HG02759 (cell line): Measurements from ENCODE around the gene LGR4.
"Not testable (repeated sequence)": the region's sequence is repeated elsewhere in the genome, so short reads cannot be mapped to it uniquely, and the experiment has no call there.

Experiments used
- ATAC-seq: cut with Tn5 transposase; IDR thresholded peaks from one replicate; pipeline ENCODE4 v1.9.1; 2021; ENCODE audit warnings: mild to moderate bottlenecking, moderate library complexity; ENCODE audit not compliant: unreplicated experiment

Gene LGR4

DNA sequence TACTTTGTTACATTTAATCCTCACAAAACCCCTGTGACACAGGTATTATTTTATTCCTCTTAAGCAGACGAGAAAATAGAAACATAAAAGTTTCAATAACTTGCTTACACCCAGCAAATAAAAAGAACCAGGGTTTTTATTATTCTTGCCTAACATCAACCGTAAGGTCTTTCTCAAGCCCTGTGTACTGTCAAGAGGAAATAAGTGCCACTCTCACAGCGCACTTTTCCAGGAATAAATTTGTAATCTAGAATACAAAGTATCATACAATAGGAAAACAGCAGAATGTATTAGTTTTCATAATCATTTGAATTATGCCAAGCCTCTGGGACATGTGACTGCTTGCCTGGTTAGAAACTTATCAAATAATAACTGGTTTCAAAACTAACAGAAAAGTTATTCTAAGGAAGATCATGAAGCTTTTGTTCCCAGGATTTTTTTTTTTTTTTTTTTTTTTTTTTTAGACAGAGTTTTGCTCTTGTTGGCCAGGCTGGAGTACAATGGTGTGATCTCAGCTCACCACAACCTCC lies 117.0 kb downstream of the LGR4 start:
- ATAC-seq: no peak

DNA sequence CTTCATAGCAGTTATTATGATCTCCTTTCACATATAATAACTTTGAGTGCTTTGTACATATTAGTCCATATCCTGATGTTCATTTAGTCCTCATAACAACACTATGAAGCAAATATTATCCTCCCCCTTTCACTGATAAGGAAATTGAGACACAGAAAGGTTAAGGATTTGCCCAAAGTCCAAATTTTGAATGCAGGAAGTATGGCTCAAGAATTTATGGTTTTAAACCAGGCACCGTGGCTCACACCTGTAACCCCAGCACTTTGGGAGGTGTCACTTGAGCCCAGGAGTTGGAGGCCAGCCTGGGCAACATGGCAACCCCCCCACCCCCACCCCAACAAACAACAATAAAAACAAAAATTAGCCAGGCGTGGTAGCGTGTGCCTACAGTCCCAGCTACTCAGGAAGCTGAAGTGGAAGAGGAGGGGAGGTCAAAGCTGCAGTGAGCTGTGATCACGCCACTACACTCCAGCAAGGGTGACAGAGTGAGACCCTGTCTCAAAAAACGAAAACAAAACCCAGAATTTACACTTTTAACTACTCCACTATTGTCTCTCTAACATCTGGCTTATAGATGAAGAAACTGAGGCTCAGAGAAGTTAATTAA lies 118.1 kb downstream of the LGR4 start:
- ATAC-seq: no peak

DNA sequence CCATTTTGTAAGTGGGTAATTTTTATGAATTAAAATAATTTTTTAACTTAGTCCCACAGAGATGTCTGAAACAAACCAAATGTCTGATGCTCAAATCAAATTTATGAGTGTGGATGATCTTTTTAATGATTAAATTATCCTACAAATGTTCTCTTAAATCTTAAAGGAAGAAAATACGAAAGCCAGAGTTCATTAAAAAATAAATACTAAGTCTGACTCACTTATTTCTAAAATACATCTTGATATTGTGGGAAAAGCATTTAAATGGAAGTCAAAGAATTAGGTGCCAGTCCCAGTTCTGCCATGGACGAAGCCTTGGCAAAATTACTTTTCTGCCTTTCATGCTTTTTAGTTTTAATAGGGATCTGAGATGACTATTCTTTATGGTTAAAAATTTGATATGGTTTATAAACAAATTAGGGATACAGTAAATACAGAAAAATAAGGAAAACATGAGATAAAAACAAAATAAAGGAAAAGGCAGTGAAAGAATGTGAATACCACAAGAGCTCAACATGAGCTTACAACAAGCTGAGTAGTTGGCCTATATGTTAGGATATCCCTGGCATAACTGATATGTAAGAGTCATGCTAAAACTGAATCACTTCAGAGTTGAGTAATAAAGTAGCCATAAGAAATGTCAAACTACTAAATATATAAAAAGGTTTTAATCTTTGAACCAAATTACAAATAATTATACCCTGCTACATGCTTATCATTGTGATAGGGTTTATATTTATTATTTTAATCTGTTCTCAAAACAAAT lies 118.8 kb downstream of the LGR4 start:
- no peak for ATAC-seq

DNA sequence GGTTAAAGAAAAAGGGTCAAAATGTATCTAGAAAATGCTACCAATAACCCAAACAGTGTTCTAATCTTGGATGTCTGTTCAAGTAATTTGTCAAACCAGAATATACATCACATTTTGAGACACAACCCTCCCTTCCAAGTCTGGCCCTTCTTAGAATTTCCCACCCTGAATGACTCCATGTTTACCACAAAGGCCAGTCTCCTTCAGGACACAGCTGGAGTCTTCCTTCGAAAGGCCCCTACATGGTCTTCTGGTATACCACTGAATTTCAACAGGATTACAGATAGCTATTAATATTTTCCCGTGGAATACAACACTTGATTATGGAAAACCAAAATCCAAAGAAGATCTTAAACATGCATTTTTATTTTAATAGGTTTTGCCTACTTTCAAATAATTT lies 119.8 kb downstream of the LGR4 start:
- ATAC-seq: no peak

DNA sequence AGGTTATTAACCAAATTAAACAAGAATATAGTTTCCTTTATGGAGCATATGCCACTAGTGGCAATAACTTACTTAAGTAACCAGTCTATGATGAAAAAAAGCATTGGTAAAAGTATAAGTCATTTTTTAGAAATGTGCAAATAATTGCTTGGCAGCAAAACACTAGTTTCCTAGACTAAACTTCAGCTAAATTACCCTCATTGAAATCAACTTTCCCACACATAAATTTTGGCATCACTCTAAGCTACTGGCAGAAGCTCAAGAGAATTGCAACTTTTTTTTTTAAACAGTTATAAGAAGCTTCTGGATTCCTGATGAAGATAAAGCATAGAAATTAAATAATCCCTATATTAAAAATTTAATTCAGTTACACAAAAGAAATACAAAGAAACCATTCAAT lies 122.1 kb downstream of the LGR4 start:
- ATAC-seq: no peak

DNA sequence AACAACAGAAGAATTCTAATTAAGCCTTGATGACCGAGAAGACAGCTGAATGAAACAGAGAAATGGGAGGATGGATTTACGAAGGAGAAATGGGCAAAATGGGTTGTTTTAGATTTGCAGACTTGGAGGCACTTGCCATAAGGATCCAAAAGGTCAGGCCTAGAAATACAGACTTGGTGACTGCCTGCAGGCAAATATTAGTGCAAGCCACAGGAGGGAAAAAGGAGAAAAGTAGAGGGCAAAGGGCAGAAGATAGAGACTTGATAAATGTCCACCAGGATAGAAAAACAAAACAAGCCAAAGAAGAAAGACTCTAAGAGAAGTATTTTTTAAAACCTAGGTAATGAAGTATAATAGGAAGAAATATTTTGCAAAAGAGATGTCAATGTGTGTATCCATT lies 122.7 kb downstream of the LGR4 start:
- no peak for ATAC-seq

DNA sequence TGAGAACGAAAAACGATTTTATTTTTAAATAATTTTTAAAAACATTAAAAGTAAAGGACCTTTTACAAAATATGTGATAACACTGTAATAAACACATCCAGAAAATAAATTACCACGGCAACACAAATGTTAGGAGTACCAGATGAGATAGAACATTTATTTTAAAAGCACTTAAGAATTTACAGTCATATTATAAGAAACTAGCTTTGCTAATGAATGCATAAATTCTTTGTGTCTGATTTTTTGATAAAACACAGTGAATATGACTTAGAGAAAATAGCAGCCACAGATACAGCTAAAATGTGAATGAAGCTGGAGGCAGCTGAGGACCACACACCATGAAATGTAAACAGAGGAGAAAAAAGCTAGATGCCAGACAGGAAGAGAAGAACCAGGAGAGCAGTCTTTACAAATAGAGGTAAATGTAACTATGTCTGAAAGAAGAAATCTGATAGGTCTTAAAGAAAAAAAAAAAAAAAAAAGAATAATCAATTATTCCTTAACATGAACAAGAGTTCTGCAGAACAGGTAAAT lies 124.2 kb downstream of the LGR4 start:
- no peak for ATAC-seq

DNA sequence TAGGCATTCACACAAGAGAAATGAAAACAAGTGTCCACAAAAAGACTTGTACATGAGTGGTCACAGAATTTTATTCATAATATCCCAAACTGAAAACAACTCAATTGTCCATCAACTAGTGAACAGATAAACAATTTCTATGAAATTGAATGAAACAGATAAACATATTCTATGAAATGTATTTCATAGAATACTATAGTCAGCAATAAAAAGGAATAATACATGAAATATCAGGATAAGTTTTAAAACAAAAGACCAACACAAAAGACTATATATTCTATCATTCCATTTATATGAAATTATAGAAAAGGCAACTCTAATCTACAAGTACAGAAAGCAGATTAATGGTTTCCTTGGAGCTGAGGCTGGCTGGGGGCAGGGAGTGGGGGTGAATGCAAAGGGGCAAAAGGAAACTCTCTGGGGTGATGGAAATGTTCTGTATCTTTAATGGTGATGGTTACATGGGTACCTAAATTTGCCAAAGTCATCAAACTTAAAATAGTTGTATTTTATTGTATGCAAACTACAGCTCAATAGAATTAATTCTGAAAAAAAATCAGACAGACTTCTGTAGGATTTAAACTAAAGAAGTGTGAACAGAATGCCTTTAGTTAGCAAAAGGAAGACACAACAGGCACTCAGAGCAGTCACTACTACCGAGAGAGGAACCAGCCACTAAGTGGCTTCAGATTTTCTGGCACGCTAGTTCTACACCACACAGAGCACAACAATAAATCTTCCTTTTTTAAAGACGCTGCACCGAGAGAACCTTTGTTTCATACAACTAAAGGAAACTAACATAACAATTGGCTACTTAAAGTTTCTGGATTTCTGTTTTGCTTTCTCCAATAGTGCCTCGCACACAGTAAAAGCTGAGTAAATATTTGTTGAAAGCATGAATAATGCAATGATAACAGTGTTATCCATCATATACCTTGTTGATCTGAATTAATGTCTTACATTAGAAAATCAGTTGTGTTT lies 124.9 kb downstream of the LGR4 start:
- ATAC-seq: no peak

DNA sequence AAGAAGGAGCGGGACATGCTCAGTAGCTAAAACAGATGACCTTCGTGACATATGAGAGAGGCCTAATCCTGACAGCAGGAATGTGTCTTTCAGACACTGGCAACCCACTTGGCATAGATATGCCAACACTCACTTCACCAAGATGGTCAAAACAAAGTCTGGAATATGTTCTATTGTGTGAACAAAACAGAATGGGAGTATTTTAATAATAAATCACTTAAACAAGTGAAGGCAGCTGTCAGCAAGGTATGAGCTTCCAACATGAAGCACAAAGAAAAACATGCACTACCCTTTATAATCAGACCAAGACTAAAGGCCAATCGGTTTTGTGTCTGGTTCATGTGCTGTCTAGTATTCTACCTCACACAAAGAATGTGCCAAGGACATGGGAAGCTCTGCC lies 132.6 kb downstream of the LGR4 start:
- ATAC-seq: no peak

DNA sequence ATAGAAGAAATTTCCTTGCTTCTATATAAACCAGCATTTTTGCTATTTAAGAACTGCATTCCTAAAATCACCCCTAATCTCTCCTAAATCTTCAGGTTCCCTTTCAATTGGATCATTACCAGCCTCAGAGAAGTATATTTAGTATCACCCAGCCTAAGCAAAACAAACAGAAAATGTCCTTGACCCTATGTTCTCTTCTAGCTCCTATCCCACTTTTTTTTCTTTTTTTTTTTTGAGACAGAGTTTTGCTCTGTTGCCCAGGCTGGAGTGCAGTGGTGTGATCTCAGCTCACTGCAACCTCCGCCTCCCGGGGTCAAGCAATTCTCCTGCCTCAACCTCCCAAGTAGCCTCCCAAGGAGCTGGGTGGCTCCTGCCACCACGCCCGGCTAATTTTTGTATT lies 137.8 kb downstream of the LGR4 start:
- ATAC-seq: not testable (repeated sequence)

DNA sequence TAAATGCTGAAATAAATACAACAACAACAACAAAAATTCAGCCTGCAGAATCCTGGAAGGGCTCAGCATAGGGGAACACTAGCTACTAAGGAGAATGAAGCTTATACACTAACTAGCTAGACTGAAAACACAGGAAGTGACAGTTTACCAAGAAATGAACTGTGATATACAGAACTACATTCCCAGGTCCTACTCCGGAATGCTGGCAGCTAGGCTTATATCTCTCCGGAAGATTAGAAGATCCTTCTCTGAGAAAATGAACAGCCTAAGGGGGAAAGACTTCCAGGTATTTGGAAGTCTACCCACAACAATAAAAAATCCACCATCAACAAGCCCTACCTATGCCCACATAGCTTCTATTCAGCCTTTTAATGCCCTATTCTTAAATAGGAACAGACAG lies 140.6 kb downstream of the LGR4 start:
- no peak for ATAC-seq

DNA sequence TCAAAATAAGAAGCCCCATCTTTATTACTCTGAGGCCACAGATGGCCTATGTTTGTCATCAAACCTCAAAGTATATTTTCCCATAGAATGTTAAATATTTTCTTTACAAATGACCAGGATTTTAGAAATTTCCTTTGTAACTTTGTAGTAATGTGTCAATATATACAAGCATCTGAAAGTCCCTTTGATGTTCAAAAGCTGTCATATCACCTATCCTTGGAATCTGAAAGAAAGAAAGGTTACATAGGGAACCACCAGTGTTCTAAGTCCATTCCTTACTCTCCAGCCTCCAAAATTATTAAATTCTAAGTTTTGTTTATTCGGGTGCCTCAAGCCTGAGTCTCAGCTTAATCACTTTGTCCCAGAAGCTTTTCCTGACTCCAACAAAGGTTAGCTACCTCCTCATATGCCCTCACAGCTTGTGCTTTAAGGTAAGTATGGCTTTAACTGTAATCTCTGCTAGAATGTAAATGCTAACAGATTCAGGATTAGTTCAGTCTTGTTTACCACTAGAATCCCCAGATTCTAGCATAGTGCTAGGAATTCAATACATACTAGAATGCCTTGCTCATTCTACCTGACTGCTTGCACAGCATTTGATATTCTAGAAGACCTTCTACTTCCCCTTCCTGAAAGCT lies 141.8 kb downstream of the LGR4 start:
- ATAC-seq: no peak

DNA sequence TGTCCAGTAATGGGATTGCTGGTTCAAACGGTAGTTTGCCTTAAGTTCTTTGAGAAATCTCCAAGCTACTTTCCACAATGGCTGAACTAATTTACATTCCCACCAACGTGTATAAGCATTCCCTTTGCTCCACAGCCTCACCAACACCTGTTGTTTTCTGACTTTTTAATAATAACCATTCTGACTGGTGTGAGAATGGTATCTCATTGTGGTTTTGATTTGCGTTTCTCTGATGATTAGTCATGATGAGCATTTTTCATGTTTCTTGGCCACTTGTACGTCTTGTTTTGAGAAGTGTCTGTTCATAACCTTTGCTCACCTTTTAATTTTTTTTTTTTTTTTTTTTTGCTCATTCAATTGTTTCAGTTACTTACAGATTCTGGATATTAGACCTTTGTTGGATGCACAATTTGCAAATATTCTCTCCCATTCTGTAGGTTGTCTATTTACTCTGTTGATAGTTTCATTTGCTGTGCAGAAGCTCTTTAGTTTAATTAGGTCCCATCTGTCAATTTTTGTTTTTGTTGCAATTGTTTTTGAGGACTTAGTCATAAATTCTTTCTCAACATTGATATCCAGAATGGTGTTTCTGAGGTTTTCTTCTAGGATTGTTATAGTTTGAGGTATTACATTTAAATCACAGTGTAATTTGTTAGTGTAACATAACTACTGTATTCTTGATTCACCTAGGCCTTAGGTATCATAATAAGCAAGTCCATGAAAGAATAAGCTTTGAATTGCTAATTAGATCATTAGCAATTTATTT lies 142.5 kb downstream of the LGR4 start:
- no peak for ATAC-seq

DNA sequence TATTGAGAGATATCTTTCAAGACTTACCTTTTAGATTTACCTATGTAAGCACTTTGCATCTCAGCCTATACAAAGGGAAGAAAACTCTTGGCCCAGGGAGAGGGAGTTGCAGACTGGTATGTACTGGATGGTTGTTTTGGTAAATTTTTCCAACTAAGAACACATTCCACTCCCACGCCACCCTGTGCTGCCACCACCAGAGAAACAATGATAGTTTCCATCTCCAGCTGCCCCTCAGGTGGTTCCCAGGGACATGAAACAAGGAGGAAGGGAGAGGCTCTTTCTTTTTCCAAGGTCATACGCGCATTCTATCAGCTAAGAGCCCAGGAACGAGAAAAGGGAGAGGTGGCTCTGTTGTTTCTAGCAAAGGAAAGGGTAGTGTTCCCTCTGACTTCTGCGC lies 144.0 kb downstream of the LGR4 start:
- no peak for ATAC-seq

DNA sequence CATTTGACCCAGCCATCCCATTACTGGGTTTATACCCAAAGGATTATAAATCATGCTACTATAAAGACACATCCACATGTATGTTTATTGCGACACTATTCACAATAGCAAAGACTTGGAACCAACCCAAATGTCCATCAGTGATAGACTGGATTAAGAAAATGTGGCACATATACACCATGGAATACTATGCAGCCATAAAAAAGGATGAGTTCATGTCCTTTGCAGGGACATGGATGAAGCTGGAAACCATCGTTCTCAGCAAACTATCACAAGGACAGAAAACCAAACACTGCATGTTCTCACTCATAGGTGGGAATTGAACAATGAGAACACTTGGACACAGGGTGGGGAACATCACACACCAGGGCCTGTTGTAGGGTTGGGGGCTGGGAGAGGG lies 145.5 kb downstream of the LGR4 start:
- not testable (repeated sequence) for ATAC-seq

DNA sequence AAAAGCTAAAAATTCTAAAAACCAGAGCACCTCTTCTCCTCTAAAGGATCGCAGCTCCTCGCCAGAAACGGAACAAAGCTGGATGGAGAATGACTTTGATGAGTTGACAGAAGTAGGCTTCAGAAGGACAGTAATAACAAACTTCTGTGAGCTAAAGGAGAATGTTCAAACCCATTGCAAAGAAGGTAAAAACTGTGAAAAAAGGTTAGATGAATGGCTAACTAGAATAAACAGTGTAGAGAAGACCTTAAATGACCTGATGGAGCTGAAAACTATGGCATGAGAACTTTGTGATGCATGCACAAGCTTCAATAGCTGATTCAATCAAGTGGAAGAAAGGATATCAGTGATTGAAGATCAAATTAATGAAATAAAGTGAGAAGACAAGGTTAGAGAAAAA lies 150.4 kb downstream of the LGR4 start:
- ATAC-seq: not testable (repeated sequence)

DNA sequence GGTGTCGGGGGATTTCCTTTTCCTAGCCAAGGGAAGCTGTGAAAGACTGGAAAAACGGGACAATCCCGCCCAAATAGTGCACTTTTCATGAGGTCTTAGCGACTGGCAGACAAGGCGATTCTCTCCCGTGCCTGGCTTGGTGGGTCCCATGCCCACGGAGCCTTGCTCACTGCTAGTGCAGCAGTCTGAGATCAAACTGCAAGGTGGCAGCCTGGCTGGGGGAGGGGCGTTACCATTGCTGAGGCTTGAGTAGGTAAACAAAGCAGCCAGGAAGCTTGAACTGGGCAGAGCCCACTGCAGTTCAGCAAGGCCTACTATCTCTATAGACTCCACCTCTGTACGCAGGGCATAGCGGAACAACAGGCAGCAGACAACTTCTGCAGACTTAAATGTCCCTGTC lies 151.2 kb downstream of the LGR4 start:
- not testable (repeated sequence) for ATAC-seq

DNA sequence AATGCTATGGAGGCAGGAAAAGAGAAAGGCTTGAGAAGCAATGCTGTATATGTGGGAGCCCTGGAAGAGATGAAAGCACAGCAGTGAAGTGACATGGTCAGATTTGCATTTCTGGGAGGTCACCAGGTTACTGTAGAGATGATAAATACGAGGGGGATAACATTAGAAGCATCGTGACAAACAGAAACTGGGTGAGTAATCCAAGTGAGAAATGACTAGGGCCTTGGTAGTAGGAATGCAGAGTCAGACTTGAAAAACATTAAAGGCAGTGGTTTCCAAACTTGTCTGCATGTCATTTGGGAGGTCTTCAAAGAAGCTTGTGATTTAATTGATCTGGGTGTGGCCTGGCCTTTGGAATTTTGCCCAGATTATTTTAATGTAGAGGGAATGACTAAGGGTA lies 153.5 kb downstream of the LGR4 start:
- ATAC-seq: peak; percentile 99

DNA sequence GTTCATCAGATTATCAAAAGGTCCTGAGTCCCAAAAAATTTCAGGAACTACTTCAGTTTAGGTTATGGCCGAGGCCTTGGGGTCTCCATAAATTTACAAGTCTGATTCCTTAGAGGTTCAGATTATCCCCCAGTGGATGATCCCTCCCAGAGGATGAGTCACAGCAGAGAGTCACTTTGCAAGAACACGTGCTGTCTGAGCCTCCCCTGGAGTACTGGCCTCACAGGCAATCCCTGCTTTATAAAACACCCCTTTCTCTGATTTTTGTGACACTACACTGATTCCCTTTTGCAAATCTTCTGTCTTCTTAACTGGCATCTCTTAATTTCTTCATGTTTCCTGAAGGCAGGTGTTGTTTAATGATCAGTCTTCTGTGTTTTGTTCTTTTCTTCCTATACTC lies 154.8 kb downstream of the LGR4 start:
- no peak for ATAC-seq
